IMR-90 (cell line): Measurements from ENCODE around the gene CNBD2. TPM values are rescaled to one million over a fixed set of nuclear protein-coding genes. Genes with fewer than 3 reads are reported as not detected.

ENCODE experiments used
- ATAC-seq: fragments of 200-7000 bp; cut with Tn5 transposase; 2 replicates; pipeline ENCODE4 v1.9.1; 2020; ENCODE audit warnings: low read depth, mild to moderate bottlenecking, moderate library complexity
- BruUV-seq: library from RNA; stranded (reverse); fragments of 400-500 nt; replicated peaks from 2 replicates; lab custom pipeline; 2021; lab: Mats Ljungman, UMichigan
- CTCF ChIA-PET: fragments of 300-600 bp; formaldehyde crosslinking; extraction: SDS; loops from one replicate; lab custom pipeline; 2021; ENCODE audit warnings: antibody characterized with exemption; lab: Yijun Ruan, JAX
- POLR2A ChIA-PET: fragments of 300-600 bp; sonication (Branson Sonifier 250); formaldehyde crosslinking; loops from one replicate; lab custom pipeline; 2022; ENCODE audit warnings: antibody characterized with exemption; ENCODE audit not compliant: unreplicated experiment; lab: Charles Lee
- DNase-seq: peaks from one replicate; pipeline ENCODE4 v3.0.0; 2013
- H2AFZ ChIP-seq: replicated peaks from 2 replicates; pipeline ENCODE3; 2013; ENCODE audit warnings: low read length, mild to moderate bottlenecking; ENCODE audit not compliant: poor library complexity
- H2AK5ac ChIP-seq: 2 replicates; pipeline ENCODE4 v1.6.1; 2013; ENCODE audit warnings: low read depth, low read length, inconsistent platforms
- H2AK9ac ChIP-seq: replicated peaks from 2 replicates; pipeline ENCODE3; 2013; ENCODE audit warnings: mild to moderate bottlenecking, low read depth, low read length, moderate library complexity; ENCODE audit not compliant: poor library complexity
- H2BK120ac ChIP-seq: 2 replicates; pipeline ENCODE4 v1.6.1; 2013; ENCODE audit warnings: low read depth, low read length, inconsistent platforms
- H2BK15ac ChIP-seq: 3 replicates; pipeline ENCODE4 v1.6.1; 2013; ENCODE audit warnings: low read depth, low read length, inconsistent platforms
- H2BK20ac ChIP-seq: 2 replicates; pipeline ENCODE4 v1.6.1; 2013; ENCODE audit warnings: low read depth, mild to moderate bottlenecking, inconsistent platforms, low read length, moderate library complexity
- H2BK5ac ChIP-seq: 2 replicates; pipeline ENCODE4 v1.6.1; 2013; ENCODE audit warnings: mild to moderate bottlenecking, low read depth, low read length, inconsistent platforms; ENCODE audit not compliant: poor library complexity, severe bottlenecking
- H3K14ac ChIP-seq: replicated peaks from 2 replicates; pipeline ENCODE4 v1.6.1; 2013; ENCODE audit warnings: low read depth, low read length, inconsistent platforms
- H3K18ac ChIP-seq: 2 replicates; pipeline ENCODE4 v1.6.1; 2013; ENCODE audit warnings: low read depth, low read length, control low read depth
- H3K23ac ChIP-seq: 2 replicates; pipeline ENCODE4 v1.6.1; 2013; ENCODE audit warnings: low read depth, low read length, inconsistent platforms
- H3K27ac ChIP-seq: 2 replicates; pipeline ENCODE4 v1.5.1; 2013; ENCODE audit warnings: mild to moderate bottlenecking, control low read depth, low read length; ENCODE audit not compliant: insufficient read depth
- H3K27me3 ChIP-seq: 2 replicates; pipeline ENCODE4 v1.6.1; 2013; ENCODE audit warnings: low read length; ENCODE audit not compliant: control insufficient read depth, insufficient read depth
- H3K36me3 ChIP-seq: 2 replicates; pipeline ENCODE4 v1.6.1; 2013; ENCODE audit warnings: low read length, mixed read lengths; ENCODE audit not compliant: control insufficient read depth, insufficient read depth
- H3K4ac ChIP-seq: 2 replicates; pipeline ENCODE4 v1.6.1; 2013; ENCODE audit warnings: low read depth, low read length, inconsistent platforms
- H3K4me1 ChIP-seq: 2 replicates; pipeline ENCODE4 v1.6.1; 2013; ENCODE audit warnings: low read length, mixed read lengths; ENCODE audit not compliant: control insufficient read depth, insufficient read depth
- H3K4me2 ChIP-seq: 2 replicates; pipeline ENCODE4 v1.6.1; 2013; ENCODE audit warnings: low read depth, mild to moderate bottlenecking, control low read depth, low read length, moderate library complexity
- H3K4me3 ChIP-seq: 2 replicates; pipeline ENCODE4 v1.5.1; 2013; ENCODE audit warnings: low read depth, mild to moderate bottlenecking, control low read depth, low read length, moderate library complexity; ENCODE audit not compliant: insufficient read depth
- H3K56ac ChIP-seq: 2 replicates; pipeline ENCODE4 v1.6.1; 2013; ENCODE audit warnings: low read length, inconsistent platforms; ENCODE audit not compliant: insufficient read depth; ENCODE audit errors: extremely low read depth
- H3K79me1 ChIP-seq, 2 experiments: 2 replicates each; pipeline ENCODE4 v1.6.1; 2013; ENCODE audit warnings: low read length in 2 of 2, inconsistent platforms in 1 of 2, low read depth in 1 of 2
- H3K9ac ChIP-seq: 2 replicates; pipeline ENCODE4 v1.6.1; 2013; ENCODE audit warnings: low read depth, low read length, control low read depth
- H3K9me1 ChIP-seq: 2 replicates; pipeline ENCODE4 v1.6.1; 2013; ENCODE audit warnings: low read length, inconsistent platforms; ENCODE audit not compliant: insufficient read depth
- H3K9me3 ChIP-seq: 2 replicates; pipeline ENCODE4 v1.6.1; 2013; ENCODE audit warnings: low read length; ENCODE audit not compliant: control insufficient read depth, insufficient read depth
- H4K20me1 ChIP-seq: 2 replicates; pipeline ENCODE4 v1.6.1; 2013; ENCODE audit warnings: low read length, inconsistent platforms; ENCODE audit not compliant: insufficient read depth
- H4K5ac ChIP-seq: 2 replicates; pipeline ENCODE4 v1.6.1; 2013; ENCODE audit warnings: mild to moderate bottlenecking, low read depth, low read length, control low read depth
- H4K8ac ChIP-seq, 2 experiments: 2 replicates each; pipeline ENCODE4 v1.6.1; 2013; ENCODE audit warnings: low read depth in 2 of 2, low read length in 2 of 2, control low read depth in 1 of 2, inconsistent platforms in 1 of 2
- H4K91ac ChIP-seq: 2 replicates; pipeline ENCODE4 v1.6.1; 2013; ENCODE audit warnings: low read depth, low read length, inconsistent platforms; ENCODE audit not compliant: insufficient read depth
- BHLHE40 ChIP-seq: fragments of 150-350 bp; IDR thresholded peaks from 2 replicates; pipeline ENCODE4 v1.6.1; 2016; ENCODE audit warnings: mild to moderate bottlenecking, low read depth, low read length
- CEBPB ChIP-seq: IDR thresholded peaks from 2 replicates; pipeline ENCODE4 v1.6.1; 2012; ENCODE audit warnings: low read depth, low read length, improper control_type of control experiment
- CHD1 ChIP-seq: IDR thresholded peaks from 2 replicates; pipeline ENCODE4 v1.6.1; 2012; ENCODE audit warnings: low read depth, low read length, improper control_type of control experiment
- FOS ChIP-seq: fragments of 150-350 bp; IDR thresholded peaks from 2 replicates; pipeline ENCODE4 v1.6.1; 2016; ENCODE audit warnings: low read depth, low read length
- MAFK ChIP-seq: IDR thresholded peaks from 2 replicates; pipeline ENCODE4 v1.6.1; 2012; ENCODE audit warnings: low read depth, low read length, improper control_type of control experiment
- MAZ ChIP-seq: IDR thresholded peaks from 2 replicates; pipeline ENCODE4 v1.6.1; 2012; ENCODE audit warnings: low read depth, mild to moderate bottlenecking, low read length, improper control_type of control experiment, moderate library complexity, borderline replicate concordance
- MXI1 ChIP-seq: IDR thresholded peaks from 2 replicates; pipeline ENCODE4 v1.6.1; 2012; ENCODE audit warnings: low read depth, mild to moderate bottlenecking, low read length, moderate library complexity, borderline replicate concordance
- NFE2L2 ChIP-seq: fragments of 150-350 bp; IDR thresholded peaks from 2 replicates; pipeline ENCODE4 v1.6.1; 2016; ENCODE audit warnings: low read depth, mild to moderate bottlenecking, low read length
- POLR2A ChIP-seq: IDR thresholded peaks from 2 replicates; pipeline ENCODE4 v1.6.1; 2012; ENCODE audit warnings: mild to moderate bottlenecking, low read depth, low read length
- RAD21 ChIP-seq: IDR thresholded peaks from 2 replicates; pipeline ENCODE4 v1.6.1; 2012; ENCODE audit warnings: low read length, improper control_type of control experiment
- RCOR1 ChIP-seq: IDR thresholded peaks from 2 replicates; pipeline ENCODE4 v1.6.1; 2012; ENCODE audit warnings: mild to moderate bottlenecking, low read length, improper control_type of control experiment; ENCODE audit not compliant: insufficient replicate concordance
- RFX5 ChIP-seq: IDR thresholded peaks from 2 replicates; pipeline ENCODE4 v1.8.0; 2012; ENCODE audit warnings: low read depth, mild to moderate bottlenecking, low read length, moderate library complexity
- SMC3 ChIP-seq: fragments of 150-350 bp; IDR thresholded peaks from 2 replicates; pipeline ENCODE4 v1.6.1; 2016; ENCODE audit warnings: low read depth, mild to moderate bottlenecking, antibody characterized with exemption, low read length, moderate library complexity
- WGBS, 2 experiments: methylation state at CpG; one replicate each; pipeline versions ENCODE4 v1.1.5 to v1.1.7; 2013; ENCODE audit warnings: missing lambda C conversion rate in 2 of 2; ENCODE audit not compliant: insufficient read length in 1 of 2; ENCODE audit errors: extremely low coverage in 2 of 2; 5-methylcytosine and 5-hydroxymethylcytosine counted together
- dilution Hi-C: fragments of 300-500 bp; cut with HindIII; formaldehyde crosslinking; loops from one replicate; pipeline ENCODE4 v1.14.3; 2018; ENCODE audit warnings: low sequenced_read_pairs; ENCODE audit not compliant: unreplicated experiment
- in situ Hi-C: fragments of 300-500 bp; cut with MboI; formaldehyde crosslinking; loops from 3 replicates; pipeline ENCODE4 v1.14.3; 2019; ENCODE audit warnings: low sequenced_read_pairs, inconsistent platforms, mixed read lengths
- intact Hi-C: fragments of 100-400 bp; cut with micrococcal nuclease; formaldehyde crosslinking; loops from 2 replicates; pipeline ENCODE4 v1.10.0; 2022
- polyA plus RNA-seq, 3 experiments: library from polyadenylated mRNA; depleted of rRNA; stranded (reverse); fragments of >200 nt; gene quantifications; 2 replicates each; pipeline ENCODE4 v1.2.3, GENCODE V29; 2012; ENCODE audit warnings: low replicate concordance in 1 of 3
- total RNA-seq: library from RNA; depleted of rRNA; stranded (reverse); fragments of >200 nt; gene quantifications from 2 replicates; pipeline ENCODE4 v1.2.3, GENCODE V29; 2012
- TF ChIP-seq, protein P1 (sequence below): fragments of 150-350 bp; IDR thresholded peaks from 2 replicates; pipeline ENCODE4 v1.6.1; 2017; ENCODE audit warnings: mild to moderate bottlenecking, antibody characterized with exemption, low read length, low read depth
- TF ChIP-seq, protein P2 (sequence below): fragments of 150-350 bp; IDR thresholded peaks from 2 replicates; pipeline ENCODE4 v1.6.1; 2016; ENCODE audit warnings: low read depth, mild to moderate bottlenecking, low read length, moderate library complexity, borderline replicate concordance
- TF ChIP-seq, protein P3 (sequence below): conservative IDR thresholded peaks from 2 replicates; pipeline ENCODE4 v1.5.1; 2012; ENCODE audit warnings: mild to moderate bottlenecking, low read depth, low read length, improper control_type of control experiment

Gene CNBD2
- total and polyA plus RNA-seq, 2 of the 4 experiments (the other 2 are of a cell fraction): 0.90 to 1.7 TPM

DNA sequence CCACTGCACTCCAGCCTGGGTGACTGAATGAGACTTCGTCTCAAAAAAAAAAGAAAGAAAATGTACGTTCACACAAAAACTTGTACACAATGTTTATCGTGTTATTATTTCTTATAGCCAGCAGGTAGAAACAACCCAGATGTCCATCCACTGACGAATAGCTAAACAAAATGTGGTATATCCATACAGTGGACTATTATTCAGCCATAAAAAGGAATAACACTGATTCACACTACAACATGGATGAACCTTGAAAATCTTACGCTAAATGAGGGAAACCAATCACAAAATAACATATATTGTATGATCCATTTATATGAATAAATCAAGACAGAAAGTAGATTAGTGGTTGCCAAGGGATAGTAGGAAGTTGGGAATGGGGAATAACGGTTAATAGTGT lies 111.1 kb downstream of the CNBD2 start:
- BruUV-seq: no TSS peak
- Histone ChIP-seq H3K27me3 (peaks cover 11% of the 10 kb centered on the region), H3K18ac (no peak overlapping the region), H2BK120ac (no peak overlapping the region), H3K9me1 (no peaks in the 10 kb centered on the region), H3K27ac (no peak overlapping the region), H3K56ac (no peak overlapping the region), H3K4me3 (no peak overlapping the region), H4K5ac (no peak overlapping the region), H4K20me1 (no peaks in the 10 kb centered on the region), H3K4ac (no peak overlapping the region), H3K4me1 (no peaks in the 10 kb centered on the region), H2AFZ (no peak overlapping the region), H3K36me3 (no peaks in the 10 kb centered on the region), H2BK15ac (no peak overlapping the region), H3K9ac (no peak overlapping the region), H3K4me2 (no peak overlapping the region), H3K79me1 (no peaks in the 10 kb centered on the region), H2AK5ac (no peak overlapping the region), H4K91ac (no peak overlapping the region), H3K9me3 (0 out of 2 replicates have a peak, but pooled peaks cover 1% of the 10 kb centered on the region), H3K23ac (no peak overlapping the region), H2AK9ac (no peak overlapping the region), H4K8ac (no peak overlapping the region), H3K14ac (no peak overlapping the region), H2BK5ac (no peak overlapping the region), H2BK20ac (no peak overlapping the region)
- POLR2A ChIA-PET: no interaction called here
- 100% methylated on average over 1 of the region's 6 CpGs; no CpG with 5 or more reads in 1 of the 2 experiments for WGBS, 2 experiments
- intact Hi-C loops: no loop called here
- ATAC-seq (no peak), DNase-seq (no peak)
- dilution Hi-C loops: no loop called here
- no peak for TF ChIP-seq NFE2L2
- TF ChIP-seq, protein P1, sequence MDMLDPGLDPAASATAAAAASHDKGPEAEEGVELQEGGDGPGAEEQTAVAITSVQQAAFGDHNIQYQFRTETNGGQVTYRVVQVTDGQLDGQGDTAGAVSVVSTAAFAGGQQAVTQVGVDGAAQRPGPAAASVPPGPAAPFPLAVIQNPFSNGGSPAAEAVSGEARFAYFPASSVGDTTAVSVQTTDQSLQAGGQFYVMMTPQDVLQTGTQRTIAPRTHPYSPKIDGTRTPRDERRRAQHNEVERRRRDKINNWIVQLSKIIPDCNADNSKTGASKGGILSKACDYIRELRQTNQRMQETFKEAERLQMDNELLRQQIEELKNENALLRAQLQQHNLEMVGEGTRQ: no peak
- no peak for TF ChIP-seq MXI1
- TF ChIP-seq, protein P2, sequence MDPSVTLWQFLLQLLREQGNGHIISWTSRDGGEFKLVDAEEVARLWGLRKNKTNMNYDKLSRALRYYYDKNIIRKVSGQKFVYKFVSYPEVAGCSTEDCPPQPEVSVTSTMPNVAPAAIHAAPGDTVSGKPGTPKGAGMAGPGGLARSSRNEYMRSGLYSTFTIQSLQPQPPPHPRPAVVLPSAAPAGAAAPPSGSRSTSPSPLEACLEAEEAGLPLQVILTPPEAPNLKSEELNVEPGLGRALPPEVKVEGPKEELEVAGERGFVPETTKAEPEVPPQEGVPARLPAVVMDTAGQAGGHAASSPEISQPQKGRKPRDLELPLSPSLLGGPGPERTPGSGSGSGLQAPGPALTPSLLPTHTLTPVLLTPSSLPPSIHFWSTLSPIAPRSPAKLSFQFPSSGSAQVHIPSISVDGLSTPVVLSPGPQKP: no peak
- TF ChIP-seq RAD21: no peak
- TF ChIP-seq RFX5: no peak
- no peak for TF ChIP-seq MAFK
- no peak for TF ChIP-seq RCOR1
- TF ChIP-seq POLR2A: no peak
- no peak for TF ChIP-seq BHLHE40
- TF ChIP-seq CEBPB: no peak
- TF ChIP-seq, protein P3, sequence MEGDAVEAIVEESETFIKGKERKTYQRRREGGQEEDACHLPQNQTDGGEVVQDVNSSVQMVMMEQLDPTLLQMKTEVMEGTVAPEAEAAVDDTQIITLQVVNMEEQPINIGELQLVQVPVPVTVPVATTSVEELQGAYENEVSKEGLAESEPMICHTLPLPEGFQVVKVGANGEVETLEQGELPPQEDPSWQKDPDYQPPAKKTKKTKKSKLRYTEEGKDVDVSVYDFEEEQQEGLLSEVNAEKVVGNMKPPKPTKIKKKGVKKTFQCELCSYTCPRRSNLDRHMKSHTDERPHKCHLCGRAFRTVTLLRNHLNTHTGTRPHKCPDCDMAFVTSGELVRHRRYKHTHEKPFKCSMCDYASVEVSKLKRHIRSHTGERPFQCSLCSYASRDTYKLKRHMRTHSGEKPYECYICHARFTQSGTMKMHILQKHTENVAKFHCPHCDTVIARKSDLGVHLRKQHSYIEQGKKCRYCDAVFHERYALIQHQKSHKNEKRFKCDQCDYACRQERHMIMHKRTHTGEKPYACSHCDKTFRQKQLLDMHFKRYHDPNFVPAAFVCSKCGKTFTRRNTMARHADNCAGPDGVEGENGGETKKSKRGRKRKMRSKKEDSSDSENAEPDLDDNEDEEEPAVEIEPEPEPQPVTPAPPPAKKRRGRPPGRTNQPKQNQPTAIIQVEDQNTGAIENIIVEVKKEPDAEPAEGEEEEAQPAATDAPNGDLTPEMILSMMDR: no peak
- no peak for TF ChIP-seq FOS
- no peak for TF ChIP-seq SMC3
- TF ChIP-seq MAZ: no peak
- no peak for TF ChIP-seq CHD1
- in situ Hi-C loops: no loop called here
- CTCF ChIA-PET: no interaction called here
